Keratinocyte (primary cell): ENCODE results near the gene MRPL40. TPM values are rescaled to one million over a fixed set of nuclear protein-coding genes. Genes with fewer than 3 reads are reported as not detected.

Source experiments
- DNase-seq: peaks from one replicate; pipeline ENCODE4 v3.0.0-alpha.2; 2011; ENCODE audit warnings: low read depth, missing footprints, low spot score
- FAIRE-seq: peaks from 2 replicates; lab custom pipeline; 2011; peaks lifted over from hg19 to GRCh38; lab: Jason Lieb, UNC
- H2AFZ ChIP-seq: 2 replicates; pipeline ENCODE4 v1.6.0; 2012; ENCODE audit warnings: low read length, control low read depth, inconsistent platforms; ENCODE audit not compliant: control insufficient read depth
- H3K27ac ChIP-seq: 2 replicates; pipeline ENCODE4 v1.5.1; 2011; ENCODE audit warnings: low read length; ENCODE audit not compliant: control insufficient read depth, insufficient read depth
- H3K27me3 ChIP-seq: 3 replicates; pipeline ENCODE4 v1.6.0; 2011; ENCODE audit warnings: low read length; ENCODE audit not compliant: control insufficient read depth, insufficient read depth; ENCODE audit errors: extremely low read depth
- H3K36me3 ChIP-seq, 2 experiments: 2 replicates in 1 of 2; 3 replicates in 1 of 2; pipeline ENCODE4 v1.5.1; 2011; ENCODE audit warnings: low read length in 2 of 2, mild to moderate bottlenecking in 1 of 2; ENCODE audit not compliant: control insufficient read depth in 2 of 2, insufficient read depth in 2 of 2; ENCODE audit errors: extremely low read depth in 1 of 2
- H3K4me1 ChIP-seq: 3 replicates; pipeline ENCODE4 v1.5.1; 2011; ENCODE audit warnings: low read length; ENCODE audit not compliant: control insufficient read depth, insufficient read depth; ENCODE audit errors: extremely low read depth
- H3K4me2 ChIP-seq: 3 replicates; pipeline ENCODE4 v1.6.0; 2011; ENCODE audit warnings: low read depth, low read length; ENCODE audit not compliant: control insufficient read depth, insufficient read depth; ENCODE audit errors: extremely low read depth
- H3K4me3 ChIP-seq, 3 experiments: fragments of 200-600 bp in 1 of 3; sonication (generic) in 1 of 3; 2 replicates in 2 of 3; 3 replicates in 1 of 3; pipeline ENCODE4 v1.5.1; 2011 to 2016; ENCODE audit warnings: low read length in 3 of 3, mild to moderate bottlenecking in 3 of 3, control low read depth in 2 of 3, inconsistent platforms in 1 of 3, low read depth in 1 of 3, mixed read lengths in 1 of 3, mixed run types in 1 of 3, moderate library complexity in 1 of 3; ENCODE audit not compliant: control insufficient read depth in 2 of 3, insufficient read depth in 2 of 3; ENCODE audit errors: extremely low read depth in 1 of 3
- H3K79me2 ChIP-seq: 2 replicates; pipeline ENCODE4 v1.6.0; 2012; ENCODE audit warnings: low read length; ENCODE audit not compliant: control insufficient read depth, insufficient read depth
- H3K9ac ChIP-seq: 3 replicates; pipeline ENCODE4 v1.6.0; 2011; ENCODE audit warnings: low read length; ENCODE audit not compliant: control insufficient read depth, insufficient read depth; ENCODE audit errors: extremely low read depth
- H3K9me1 ChIP-seq: 3 replicates; pipeline ENCODE4 v1.6.0; 2011; ENCODE audit warnings: low read length; ENCODE audit not compliant: control insufficient read depth, insufficient read depth; ENCODE audit errors: extremely low read depth
- H3K9me3 ChIP-seq: 2 replicates; pipeline ENCODE4 v1.5.1; 2012; ENCODE audit warnings: low read depth, low read length; ENCODE audit not compliant: control insufficient read depth
- H4K20me1 ChIP-seq: 3 replicates; pipeline ENCODE4 v1.6.0; 2011; ENCODE audit warnings: low read length; ENCODE audit not compliant: control insufficient read depth, insufficient read depth; ENCODE audit errors: extremely low read depth
- EZH2 ChIP-seq: IDR thresholded peaks from one replicate; pipeline ENCODE4 v1.6.1; 2012; ENCODE audit warnings: inconsistent platforms, mild to moderate bottlenecking, low read length, moderate library complexity
- dilution Hi-C: fragments of 300-500 bp; cut with MboI; formaldehyde crosslinking; loops from one replicate; pipeline ENCODE4 v1.7.0; 2020; ENCODE audit warnings: low sequenced_read_pairs; ENCODE audit not compliant: extremely low pct_ligation_motif_present
- polyA plus RNA-seq, 5 experiments: library from polyadenylated mRNA; depleted of rRNA in 3 of 5; stranded (reverse) in 3 of 5; stranded (forward) in 1 of 5; unstranded in 1 of 5; fragments of >200 nt; gene quantifications; 1 replicate in 1 of 5; 2 replicates in 3 of 5; 3 replicates in 1 of 5; pipeline versions ENCODE4 v1.2.1 to v1.2.3, GENCODE V29; 2011 to 2012; ENCODE audit warnings: missing spikeins in 2 of 5, low read depth in 1 of 5, low replicate concordance in 1 of 5
- TF ChIP-seq, protein P1 (sequence below), 3 experiments: IDR thresholded peaks in 1 of 3; conservative IDR thresholded peaks in 1 of 3; optimal IDR thresholded peaks in 1 of 3; 2 replicates in 2 of 3; 3 replicates in 1 of 3; pipeline versions ENCODE3 to v1.5.1; 2011; ENCODE audit warnings: low read length in 3 of 3, mild to moderate bottlenecking in 3 of 3, moderate library complexity in 2 of 3, control low read depth in 1 of 3, inconsistent platforms in 1 of 3; ENCODE audit not compliant: insufficient read depth in 2 of 3; ENCODE audit errors: extremely low read depth in 1 of 3

Gene MRPL40
- polyA plus RNA-seq, 1 donor (not counting 4 experiments of a cell fraction or from before 2014, with no cell fraction given) = 46.3 TPM

DNA sequence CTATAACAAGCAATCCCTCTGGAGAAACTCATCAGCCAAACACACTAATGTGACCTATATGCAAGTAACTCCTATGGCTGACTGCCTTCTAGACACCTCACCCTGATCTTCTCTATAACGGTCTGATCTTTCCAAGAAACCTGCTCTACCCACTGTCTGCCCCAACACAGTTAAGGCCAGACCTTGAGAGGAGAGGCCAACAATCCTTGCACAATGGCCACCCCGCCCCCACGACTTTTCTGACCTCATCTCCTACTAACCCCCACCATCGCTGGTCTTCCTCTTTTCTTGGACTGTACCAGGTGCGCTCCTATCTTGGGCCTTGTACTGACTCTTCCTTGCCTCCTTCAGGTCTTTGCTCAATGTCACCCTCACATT, 13.3 kb upstream of the MRPL40 start:
- H3K9me3 ChIP-seq = no peaks in the 10 kb centered on the region
- no peak overlapping the region for H3K4me3 ChIP-seq
- TF ChIP-seq EZH2 = no peak
- TF ChIP-seq, protein P1, sequence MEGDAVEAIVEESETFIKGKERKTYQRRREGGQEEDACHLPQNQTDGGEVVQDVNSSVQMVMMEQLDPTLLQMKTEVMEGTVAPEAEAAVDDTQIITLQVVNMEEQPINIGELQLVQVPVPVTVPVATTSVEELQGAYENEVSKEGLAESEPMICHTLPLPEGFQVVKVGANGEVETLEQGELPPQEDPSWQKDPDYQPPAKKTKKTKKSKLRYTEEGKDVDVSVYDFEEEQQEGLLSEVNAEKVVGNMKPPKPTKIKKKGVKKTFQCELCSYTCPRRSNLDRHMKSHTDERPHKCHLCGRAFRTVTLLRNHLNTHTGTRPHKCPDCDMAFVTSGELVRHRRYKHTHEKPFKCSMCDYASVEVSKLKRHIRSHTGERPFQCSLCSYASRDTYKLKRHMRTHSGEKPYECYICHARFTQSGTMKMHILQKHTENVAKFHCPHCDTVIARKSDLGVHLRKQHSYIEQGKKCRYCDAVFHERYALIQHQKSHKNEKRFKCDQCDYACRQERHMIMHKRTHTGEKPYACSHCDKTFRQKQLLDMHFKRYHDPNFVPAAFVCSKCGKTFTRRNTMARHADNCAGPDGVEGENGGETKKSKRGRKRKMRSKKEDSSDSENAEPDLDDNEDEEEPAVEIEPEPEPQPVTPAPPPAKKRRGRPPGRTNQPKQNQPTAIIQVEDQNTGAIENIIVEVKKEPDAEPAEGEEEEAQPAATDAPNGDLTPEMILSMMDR (optimal IDR thresholded peaks at IDR 0.05 in 1 of 3, IDR thresholded peaks at IDR 0.05 in 1 of 3, conservative IDR thresholded peaks at IDR 0.05 in 1 of 3; ENCODE audit: extremely low read depth in 1 of 3, insufficient read depth in 2 of 3, low read length in 3 of 3) = no peak
- DNase-seq = no peak
- no peak overlapping the region for H3K4me2 ChIP-seq
- dilution Hi-C loops = no loop called here
- H3K36me3 ChIP-seq = peaks cover 0 to 1% of the 10 kb centered on the region in 2 experiments
- H3K9ac ChIP-seq = no peak overlapping the region
- H3K79me2 ChIP-seq = peaks cover 92% of the 10 kb centered on the region
- FAIRE-seq = no peak
- H2AFZ ChIP-seq = no peak overlapping the region
- peaks cover 10% of the 10 kb centered on the region for H3K4me1 ChIP-seq
- H4K20me1 ChIP-seq = peaks cover 33% of the 10 kb centered on the region
- H3K27ac ChIP-seq = no peak overlapping the region
- H3K9me1 ChIP-seq = peaks cover 7% of the 10 kb centered on the region
- no peaks in the 10 kb centered on the region for H3K27me3 ChIP-seq

DNA sequence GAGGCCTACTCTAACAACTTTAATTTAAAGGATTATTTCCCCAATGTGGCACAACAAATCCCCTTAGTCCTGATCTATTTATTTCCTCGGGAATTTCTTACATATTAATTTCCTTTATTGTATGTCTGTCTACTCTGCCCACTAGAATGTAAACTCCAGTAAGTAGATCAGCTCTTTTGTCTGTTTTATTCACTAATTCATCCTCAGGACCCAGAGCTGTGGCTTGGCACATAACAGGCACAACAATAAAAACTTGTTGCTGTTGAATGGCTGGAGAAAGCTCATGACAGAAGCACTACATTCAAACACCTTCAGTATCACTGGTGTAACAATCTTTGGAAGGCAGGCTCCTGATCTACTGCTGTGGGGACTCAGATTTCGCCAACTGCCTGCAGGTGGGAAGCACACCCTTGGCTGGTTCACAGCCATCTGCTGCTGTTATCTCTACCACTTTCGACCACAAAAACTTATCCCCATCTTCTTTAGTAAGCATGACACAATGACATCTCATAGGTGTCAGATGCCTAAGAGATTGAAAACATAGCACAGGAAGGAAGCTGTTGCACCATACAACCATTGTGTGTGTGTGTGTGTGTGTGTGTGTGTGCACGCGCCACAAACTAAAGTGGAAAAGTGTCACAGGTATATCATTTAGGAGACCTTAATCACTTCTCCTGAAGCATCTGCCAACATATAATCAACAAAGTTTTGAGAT, 12.7 kb upstream of the MRPL40 start:
- peaks cover 10% of the 10 kb centered on the region for H3K4me1 ChIP-seq

More for the DNA sequence above, 12.7 kb upstream of the MRPL40 start:
- H3K9me1 ChIP-seq = peaks cover 7% of the 10 kb centered on the region
- H3K79me2 ChIP-seq = peaks cover 94% of the 10 kb centered on the region
- FAIRE-seq (no peak), DNase-seq (no peak)
- H3K27me3 ChIP-seq = no peaks in the 10 kb centered on the region
- dilution Hi-C loops = no loop called here
- H3K4me3 ChIP-seq = no peak overlapping the region
- no peak overlapping the region for H2AFZ ChIP-seq
- peaks cover 38% of the 10 kb centered on the region for H4K20me1 ChIP-seq
- TF ChIP-seq EZH2 = no peak
- TF ChIP-seq, protein P1 (optimal IDR thresholded peaks at IDR 0.05 in 1 of 3, IDR thresholded peaks at IDR 0.05 in 1 of 3, conservative IDR thresholded peaks at IDR 0.05 in 1 of 3; ENCODE audit: extremely low read depth in 1 of 3, insufficient read depth in 2 of 3, low read length in 3 of 3) = no peak
- H3K36me3 ChIP-seq = no peaks in the 10 kb centered on the region
- H3K9ac ChIP-seq = no peak overlapping the region
- H3K27ac ChIP-seq = no peak overlapping the region
- no peaks in the 10 kb centered on the region for H3K9me3 ChIP-seq
- H3K4me2 ChIP-seq = no peak overlapping the region
